ENCODE measurements around the gene OR10H4. TPM values are rescaled to one million over a fixed set of nuclear protein-coding genes. Genes with fewer than 3 reads are reported as not detected.
"Not testable (repeated sequence)": the region's sequence is repeated elsewhere in the genome, so short reads cannot be mapped to it uniquely, and the experiment has no call there.

The OR10H4 gene
- total RNA-seq, 1 experiment from 2014 or later, result not detected

- ChIA-PET CTCF (no interaction called here), POLR2A (no interaction called here)
- Histone ChIP-seq H3K36me3 (ENCODE audit: control insufficient read depth, insufficient read depth, low read length) (no peaks in the 10 kb centered on the region), H3K4me3 (ENCODE audit: low read depth in 2 of 2, low read length in 2 of 2) (no peak overlapping the region), H3K27ac (ENCODE audit: low read length) (no peak overlapping the region), H3K4me1 (ENCODE audit: control insufficient read depth, insufficient read depth, low read length) (no peaks in the 10 kb centered on the region), H3K9me3 (ENCODE audit: control insufficient read depth, insufficient read depth, low read depth, low read length) (no peaks in the 10 kb centered on the region), H3K27me3 (ENCODE audit: control insufficient read depth, insufficient read depth, low read length) (no peaks in the 10 kb centered on the region)
- DNase-seq (ENCODE audit: low read depth, low spot score) (no peak), ATAC-seq (no peak)
- BruUV-seq (replicated peaks), result no TSS peak
- intact Hi-C loops (cut with micrococcal nuclease; ENCODE audit: unreplicated experiment) (no loop called here), in situ Hi-C loops (cut with HindIII; ENCODE audit: low pct_unique_long_range_greater_than_20kb, low sequenced_read_pairs) (no loop called here)
- TF ChIP-seq SIN3A (IDR thresholded peaks at IDR 0.05; ENCODE audit: borderline replicate concordance, insufficient read depth, low read depth, low read length) (no peak), TCF7L2 (IDR thresholded peaks at IDR 0.05; ENCODE audit: low read depth, low read length) (no peak), POLR2AphosphoS5 (IDR thresholded peaks at IDR 0.05; ENCODE audit: low read depth, low read length) (no peak)
- TF ChIP-seq, protein P1, sequence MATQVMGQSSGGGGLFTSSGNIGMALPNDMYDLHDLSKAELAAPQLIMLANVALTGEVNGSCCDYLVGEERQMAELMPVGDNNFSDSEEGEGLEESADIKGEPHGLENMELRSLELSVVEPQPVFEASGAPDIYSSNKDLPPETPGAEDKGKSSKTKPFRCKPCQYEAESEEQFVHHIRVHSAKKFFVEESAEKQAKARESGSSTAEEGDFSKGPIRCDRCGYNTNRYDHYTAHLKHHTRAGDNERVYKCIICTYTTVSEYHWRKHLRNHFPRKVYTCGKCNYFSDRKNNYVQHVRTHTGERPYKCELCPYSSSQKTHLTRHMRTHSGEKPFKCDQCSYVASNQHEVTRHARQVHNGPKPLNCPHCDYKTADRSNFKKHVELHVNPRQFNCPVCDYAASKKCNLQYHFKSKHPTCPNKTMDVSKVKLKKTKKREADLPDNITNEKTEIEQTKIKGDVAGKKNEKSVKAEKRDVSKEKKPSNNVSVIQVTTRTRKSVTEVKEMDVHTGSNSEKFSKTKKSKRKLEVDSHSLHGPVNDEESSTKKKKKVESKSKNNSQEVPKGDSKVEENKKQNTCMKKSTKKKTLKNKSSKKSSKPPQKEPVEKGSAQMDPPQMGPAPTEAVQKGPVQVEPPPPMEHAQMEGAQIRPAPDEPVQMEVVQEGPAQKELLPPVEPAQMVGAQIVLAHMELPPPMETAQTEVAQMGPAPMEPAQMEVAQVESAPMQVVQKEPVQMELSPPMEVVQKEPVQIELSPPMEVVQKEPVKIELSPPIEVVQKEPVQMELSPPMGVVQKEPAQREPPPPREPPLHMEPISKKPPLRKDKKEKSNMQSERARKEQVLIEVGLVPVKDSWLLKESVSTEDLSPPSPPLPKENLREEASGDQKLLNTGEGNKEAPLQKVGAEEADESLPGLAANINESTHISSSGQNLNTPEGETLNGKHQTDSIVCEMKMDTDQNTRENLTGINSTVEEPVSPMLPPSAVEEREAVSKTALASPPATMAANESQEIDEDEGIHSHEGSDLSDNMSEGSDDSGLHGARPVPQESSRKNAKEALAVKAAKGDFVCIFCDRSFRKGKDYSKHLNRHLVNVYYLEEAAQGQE (IDR thresholded peaks at IDR 0.05; ENCODE audit: insufficient read depth in 1 of 2, low read depth in 2 of 2, low read length in 1 of 2), result no peak
- TF ChIP-seq, protein P2, sequence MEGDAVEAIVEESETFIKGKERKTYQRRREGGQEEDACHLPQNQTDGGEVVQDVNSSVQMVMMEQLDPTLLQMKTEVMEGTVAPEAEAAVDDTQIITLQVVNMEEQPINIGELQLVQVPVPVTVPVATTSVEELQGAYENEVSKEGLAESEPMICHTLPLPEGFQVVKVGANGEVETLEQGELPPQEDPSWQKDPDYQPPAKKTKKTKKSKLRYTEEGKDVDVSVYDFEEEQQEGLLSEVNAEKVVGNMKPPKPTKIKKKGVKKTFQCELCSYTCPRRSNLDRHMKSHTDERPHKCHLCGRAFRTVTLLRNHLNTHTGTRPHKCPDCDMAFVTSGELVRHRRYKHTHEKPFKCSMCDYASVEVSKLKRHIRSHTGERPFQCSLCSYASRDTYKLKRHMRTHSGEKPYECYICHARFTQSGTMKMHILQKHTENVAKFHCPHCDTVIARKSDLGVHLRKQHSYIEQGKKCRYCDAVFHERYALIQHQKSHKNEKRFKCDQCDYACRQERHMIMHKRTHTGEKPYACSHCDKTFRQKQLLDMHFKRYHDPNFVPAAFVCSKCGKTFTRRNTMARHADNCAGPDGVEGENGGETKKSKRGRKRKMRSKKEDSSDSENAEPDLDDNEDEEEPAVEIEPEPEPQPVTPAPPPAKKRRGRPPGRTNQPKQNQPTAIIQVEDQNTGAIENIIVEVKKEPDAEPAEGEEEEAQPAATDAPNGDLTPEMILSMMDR (IDR thresholded peaks at IDR 0.05), result no peak
These were observed 48.3 kb upstream of the OR10H4 start for GRCh38 chr19:15900504-15900903.

GRCh38 chr19:15902254-15902653, 46.6 kb upstream of the OR10H4 start:
- POLR2A ChIA-PET, result no interaction called here
- CTCF ChIA-PET, result no interaction called here
- no peak for DNase-seq (ENCODE audit: low read depth, low spot score)
- Histone ChIP-seq H3K4me1 (ENCODE audit: control insufficient read depth, insufficient read depth, low read length) (no peaks in the 10 kb centered on the region), H3K36me3 (ENCODE audit: control insufficient read depth, insufficient read depth, low read length) (no peaks in the 10 kb centered on the region), H3K27ac (ENCODE audit: low read length) (no peak overlapping the region), H3K27me3 (ENCODE audit: control insufficient read depth, insufficient read depth, low read length) (no peaks in the 10 kb centered on the region), H3K9me3 (ENCODE audit: control insufficient read depth, insufficient read depth, low read depth, low read length) (no peaks in the 10 kb centered on the region), H3K4me3 (ENCODE audit: low read depth in 2 of 2, low read length in 2 of 2) (no peak overlapping the region)
- intact Hi-C loops (cut with micrococcal nuclease; ENCODE audit: unreplicated experiment), result no loop called here
- in situ Hi-C loops (cut with HindIII; ENCODE audit: low pct_unique_long_range_greater_than_20kb, low sequenced_read_pairs), result no loop called here
- TF ChIP-seq SIN3A (IDR thresholded peaks at IDR 0.05; ENCODE audit: borderline replicate concordance, insufficient read depth, low read depth, low read length) (no peak), TCF7L2 (IDR thresholded peaks at IDR 0.05; ENCODE audit: low read depth, low read length) (no peak), POLR2AphosphoS5 (IDR thresholded peaks at IDR 0.05; ENCODE audit: low read depth, low read length) (no peak)
- TF ChIP-seq, protein P1 (IDR thresholded peaks at IDR 0.05; ENCODE audit: insufficient read depth in 1 of 2, low read depth in 2 of 2, low read length in 1 of 2), result no peak
- TF ChIP-seq, protein P2 (IDR thresholded peaks at IDR 0.05), result no peak
- no TSS peak for BruUV-seq (replicated peaks)
- no peak for ATAC-seq

DNA sequence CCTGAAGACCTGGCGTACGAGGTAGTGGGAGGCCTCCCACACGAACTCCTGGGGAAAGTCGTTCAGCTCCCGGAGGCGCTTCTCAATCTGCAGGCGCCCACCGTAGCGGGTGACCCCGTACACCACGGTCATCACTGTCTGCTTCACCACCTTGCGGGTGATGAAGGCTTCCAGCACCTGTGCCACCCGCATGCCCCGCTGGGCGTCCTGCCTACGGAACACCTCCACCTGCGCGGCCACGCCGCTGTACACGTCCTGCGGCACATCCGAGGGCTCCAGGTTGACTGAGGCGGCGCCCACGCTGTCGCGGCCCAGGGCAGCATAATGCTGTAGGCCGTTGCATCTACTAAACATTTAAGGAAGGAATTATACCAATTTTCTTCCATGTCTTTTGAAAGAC, 45.9 kb upstream of the OR10H4 start:
- CTCF ChIA-PET; H3K4me1 ChIP-seq (ENCODE audit: control insufficient read depth, insufficient read depth, low read length); H3K36me3 ChIP-seq (ENCODE audit: control insufficient read depth, insufficient read depth, low read length); H3K4me3 ChIP-seq (ENCODE audit: low read depth in 2 of 2, low read length in 2 of 2); POLR2A ChIA-PET; DNase-seq (ENCODE audit: low read depth, low spot score); H3K9me3 ChIP-seq (ENCODE audit: control insufficient read depth, insufficient read depth, low read depth, low read length); intact Hi-C loops (cut with micrococcal nuclease; ENCODE audit: unreplicated experiment); H3K27ac ChIP-seq (ENCODE audit: low read length); ATAC-seq; in situ Hi-C loops (cut with HindIII; ENCODE audit: low pct_unique_long_range_greater_than_20kb, low sequenced_read_pairs); H3K27me3 ChIP-seq (ENCODE audit: control insufficient read depth, insufficient read depth, low read length); BruUV-seq (replicated peaks): not testable (repeated sequence)
